GM10266 (cell line): ENCODE measurements around the gene LAMTOR3.

Source experiments
- DNase-seq: peaks from one replicate; pipeline ENCODE4 v3.0.0; 2012; ENCODE audit errors: extremely low spot score
- TF ChIP-seq, protein P1 (sequence below): IDR thresholded peaks from 2 replicates; pipeline ENCODE4 v1.5.1; 2012; ENCODE audit warnings: mild to moderate bottlenecking, low read depth; ENCODE audit not compliant: control insufficient read depth, insufficient read depth; ENCODE audit errors: missing control alignments

Gene LAMTOR3

DNA sequence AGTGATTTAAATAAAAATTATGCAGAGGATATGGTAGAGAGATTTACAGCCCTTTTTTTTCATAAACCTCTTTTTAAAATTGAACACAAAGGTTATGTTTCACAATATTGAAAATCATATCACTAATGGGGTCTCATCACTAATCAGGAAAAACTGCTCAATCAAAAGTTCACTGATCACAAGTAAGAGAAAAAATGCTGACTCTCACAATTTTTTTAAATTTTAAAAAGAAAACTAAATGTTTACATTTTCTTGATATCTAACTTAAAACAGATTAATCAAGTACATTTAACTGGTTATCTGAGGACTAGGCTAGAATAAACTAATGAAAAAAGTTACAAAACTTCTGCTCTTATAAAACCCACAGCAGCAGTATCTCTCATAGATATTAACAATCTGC is 8.5 kb downstream of the LAMTOR3 start:
- TF ChIP-seq, protein P1, sequence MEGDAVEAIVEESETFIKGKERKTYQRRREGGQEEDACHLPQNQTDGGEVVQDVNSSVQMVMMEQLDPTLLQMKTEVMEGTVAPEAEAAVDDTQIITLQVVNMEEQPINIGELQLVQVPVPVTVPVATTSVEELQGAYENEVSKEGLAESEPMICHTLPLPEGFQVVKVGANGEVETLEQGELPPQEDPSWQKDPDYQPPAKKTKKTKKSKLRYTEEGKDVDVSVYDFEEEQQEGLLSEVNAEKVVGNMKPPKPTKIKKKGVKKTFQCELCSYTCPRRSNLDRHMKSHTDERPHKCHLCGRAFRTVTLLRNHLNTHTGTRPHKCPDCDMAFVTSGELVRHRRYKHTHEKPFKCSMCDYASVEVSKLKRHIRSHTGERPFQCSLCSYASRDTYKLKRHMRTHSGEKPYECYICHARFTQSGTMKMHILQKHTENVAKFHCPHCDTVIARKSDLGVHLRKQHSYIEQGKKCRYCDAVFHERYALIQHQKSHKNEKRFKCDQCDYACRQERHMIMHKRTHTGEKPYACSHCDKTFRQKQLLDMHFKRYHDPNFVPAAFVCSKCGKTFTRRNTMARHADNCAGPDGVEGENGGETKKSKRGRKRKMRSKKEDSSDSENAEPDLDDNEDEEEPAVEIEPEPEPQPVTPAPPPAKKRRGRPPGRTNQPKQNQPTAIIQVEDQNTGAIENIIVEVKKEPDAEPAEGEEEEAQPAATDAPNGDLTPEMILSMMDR: no peak
- no peak for DNase-seq

DNA sequence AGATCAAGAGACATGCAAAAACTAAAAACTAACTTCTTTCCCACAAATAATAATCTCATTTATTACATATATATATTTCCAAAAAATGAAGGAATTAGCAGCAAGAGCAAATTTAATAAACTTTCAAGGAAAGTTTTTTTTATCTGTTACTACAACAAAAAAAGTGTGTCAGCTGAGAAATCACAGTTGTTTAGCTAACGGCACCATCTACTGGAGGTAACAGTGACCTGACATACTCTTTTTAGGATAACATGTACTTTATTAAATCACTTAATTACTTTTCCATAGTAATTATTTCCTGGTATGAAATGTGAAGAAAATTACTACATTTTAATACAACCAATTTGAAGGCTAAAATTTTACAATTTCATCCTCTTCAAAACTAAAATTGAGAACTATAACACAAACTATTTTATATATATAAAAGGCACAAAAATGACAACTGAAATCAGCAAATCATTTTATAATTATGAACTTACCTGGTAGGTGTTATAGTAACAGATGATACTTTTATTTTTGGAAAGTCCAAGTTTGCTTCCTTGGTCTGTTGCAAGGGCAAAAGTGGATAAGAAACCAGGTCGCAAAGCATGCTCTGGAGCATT is 9.1 kb downstream of the LAMTOR3 start:
- DNase-seq: peak; percentile 26
- TF ChIP-seq, protein P1: peak; percentile 50

DNA sequence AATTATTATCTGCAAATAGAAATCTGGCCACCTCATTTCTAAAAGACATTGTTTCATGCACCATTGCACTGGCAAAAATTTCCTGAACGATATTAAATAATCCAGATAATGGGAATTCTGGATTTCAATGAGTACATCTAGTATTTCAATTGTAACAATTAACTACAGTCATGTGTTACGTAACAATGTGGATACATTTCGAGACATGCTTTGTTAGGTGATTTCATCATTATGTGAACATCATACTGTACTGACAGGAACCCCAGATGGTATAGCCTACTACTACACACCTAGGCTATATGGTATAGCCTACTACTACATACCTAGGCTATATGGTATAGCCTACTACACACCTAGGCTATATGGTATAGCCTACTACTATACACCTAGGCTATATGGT is 14.8 kb downstream of the LAMTOR3 start:
- TF ChIP-seq, protein P1: no peak

DNA sequence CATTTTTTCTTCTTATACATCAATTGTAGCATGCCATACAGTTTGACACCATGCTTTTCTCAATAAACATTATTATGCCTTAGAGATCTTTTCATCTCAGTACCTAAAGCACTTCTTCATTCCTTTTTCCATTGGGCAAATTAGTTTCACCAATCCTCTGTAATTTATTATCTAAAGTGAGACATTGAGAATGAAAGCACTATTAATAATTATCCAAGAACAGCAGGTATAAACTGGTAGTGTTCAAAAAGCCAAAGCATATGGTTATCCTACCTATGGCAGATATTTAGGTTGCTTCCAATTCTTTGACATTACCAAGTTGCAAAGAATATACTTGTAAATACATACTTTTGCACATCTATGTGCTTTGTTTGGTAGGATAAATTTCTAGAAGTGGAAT is 15.6 kb downstream of the LAMTOR3 start:
- TF ChIP-seq, protein P1: no peak
- DNase-seq: no peak

More for the DNA sequence above, 14.8 kb downstream of the LAMTOR3 start:
- DNase-seq: no peak

DNA sequence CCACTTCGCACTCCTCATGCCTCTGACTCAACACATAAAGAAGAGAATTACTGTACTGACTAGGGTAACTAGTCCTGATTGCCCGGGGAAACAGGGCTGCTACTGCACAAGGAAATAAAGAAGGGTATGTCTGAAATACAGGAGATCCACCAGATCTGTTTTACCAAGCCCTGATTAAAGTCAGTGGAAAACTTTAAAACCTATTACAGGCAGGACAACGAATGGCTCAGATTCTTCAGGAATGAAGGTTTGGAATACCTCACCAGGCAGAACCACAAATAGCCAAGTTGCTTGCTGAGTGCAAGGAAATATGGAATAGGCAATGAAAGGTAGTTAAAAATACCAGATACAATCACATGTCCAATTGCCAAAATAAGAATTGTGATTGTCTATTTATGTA is 17.3 kb downstream of the LAMTOR3 start:
- DNase-seq: no peak
- TF ChIP-seq, protein P1: no peak

DNA sequence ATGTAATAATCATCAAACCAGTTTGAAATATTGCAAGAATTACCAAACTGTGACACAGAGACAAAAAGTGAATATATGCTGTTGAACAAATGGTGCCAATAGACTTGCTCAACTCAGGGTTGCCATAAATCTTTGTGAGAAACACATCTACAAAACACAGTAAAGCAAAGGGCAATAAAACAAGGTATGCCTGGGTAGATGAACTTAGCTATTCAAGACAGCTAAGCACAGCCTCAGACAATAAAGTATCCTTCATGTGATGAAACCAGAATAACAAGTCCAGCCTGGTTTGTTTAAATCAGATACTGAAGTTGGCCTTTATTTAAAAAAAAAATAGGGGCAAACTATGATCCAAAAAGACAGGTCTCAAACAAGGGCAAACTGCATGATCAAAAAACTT is 19.2 kb downstream of the LAMTOR3 start:
- TF ChIP-seq, protein P1: no peak
- no peak for DNase-seq

DNA sequence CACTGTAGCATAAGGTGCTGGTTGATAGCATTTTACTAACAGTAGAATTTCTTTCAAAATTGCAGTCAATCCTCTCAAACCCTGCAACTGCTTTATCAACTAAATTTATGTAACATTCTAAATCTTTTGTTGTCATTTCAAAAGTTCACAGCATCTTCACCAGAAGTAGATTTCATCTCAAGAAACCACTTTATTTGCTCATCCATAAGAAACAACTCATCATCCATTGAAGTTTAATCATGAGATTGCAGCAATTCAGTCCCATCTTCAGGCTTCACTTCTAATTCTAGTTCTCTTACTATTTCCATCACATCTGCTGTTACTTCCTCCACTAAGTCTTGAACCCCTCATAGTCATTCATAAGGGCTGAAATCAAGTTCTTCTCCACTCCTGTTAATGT is 21.7 kb downstream of the LAMTOR3 start:
- TF ChIP-seq, protein P1: no peak
- DNase-seq: no peak
